Left lung (tissue), 10 donors: ENCODE data around the gene KLF1. TPM values are rescaled to one million over a fixed set of nuclear protein-coding genes. Genes with fewer than 3 reads are reported as not detected.
"Not testable (repeated sequence)": the region's sequence is repeated elsewhere in the genome, so short reads cannot be mapped to it uniquely, and the experiment has no call there.

Source experiments
- ATAC-seq: fragments of 200-7000 bp; cut with Tn5 transposase; one replicate; pipeline ENCODE4 v1.9.1; 2020; ENCODE audit warnings: moderate library complexity
- DNase-seq, 4 donors: peaks; one replicate each; pipeline ENCODE4 v3.0.0-alpha.2; 2013 to 2020
- H3K27ac ChIP-seq, 2 donors: fragments of 200-600 bp; sonication (generic) in 1 of 2; one replicate each; pipeline versions ENCODE4 v1.5.0 to v1.8.0; 2020 to 2021
- H3K27me3 ChIP-seq, 2 donors: fragments of 200-600 bp; sonication (generic) in 1 of 2; one replicate each; pipeline versions ENCODE4 v1.5.0 to v1.8.0; 2020 to 2021
- H3K36me3 ChIP-seq, 2 donors: fragments of 200-600 bp; sonication (generic) in 1 of 2; one replicate each; pipeline versions ENCODE4 v1.5.0 to v1.8.0; 2020 to 2021
- H3K4me1 ChIP-seq, 2 donors: fragments of 200-600 bp; one replicate each; pipeline ENCODE4 v1.8.0; 2021
- H3K4me3 ChIP-seq, 2 donors: fragments of 200-600 bp; sonication (generic) in 1 of 2; one replicate each; pipeline versions ENCODE4 v1.5.0 to v1.8.0; 2020 to 2021; ENCODE audit warnings: mild to moderate bottlenecking in 1 of 2
- H3K9me3 ChIP-seq, 2 donors: fragments of 200-600 bp; sonication (generic) in 1 of 2; one replicate each; pipeline versions ENCODE4 v1.5.0 to v1.8.0; 2020 to 2021
- intact Hi-C, 2 donors: fragments of 100-400 bp; cut with DNase I; formaldehyde crosslinking; loops; one replicate each; pipeline versions ENCODE4 v1.11.2 to v1.14.2; 2022
- polyA plus RNA-seq, 6 donors: library from polyadenylated mRNA; unstranded; fragments of 120-200 nt; gene quantifications; one replicate each; pipeline ENCODE4 v1.2.1, GENCODE V29; 2013; ENCODE audit not compliant: insufficient read length in 6 of 6
- total RNA-seq, 2 donors: library from RNA; stranded (reverse); fragmentation: NEBNext Ultra II Directional; extraction: Animal tissue kit (Norgen Biotek cat#: 25700); gene quantifications; one replicate each; pipeline ENCODE4 v1.2.1, GENCODE V29; 2021
- TF ChIP-seq, protein P1 (sequence below), 2 donors: fragments of 200-600 bp; sonication (generic) in 1 of 2; IDR thresholded peaks; one replicate each; pipeline versions ENCODE4 v1.5.0 to v1.8.0; 2021; ENCODE audit warnings: antibody characterized with exemption in 2 of 2
- donor health status: DM: no; HTN: yes; CAD: no.
- donor health status: DM: no; HTN: no; CAD: no.

KLF1 gene
- total and polyA plus RNA-seq, 8 donors, result 0.35 to 1.2 (median 0.60) TPM; not detected in 1

DNA sequence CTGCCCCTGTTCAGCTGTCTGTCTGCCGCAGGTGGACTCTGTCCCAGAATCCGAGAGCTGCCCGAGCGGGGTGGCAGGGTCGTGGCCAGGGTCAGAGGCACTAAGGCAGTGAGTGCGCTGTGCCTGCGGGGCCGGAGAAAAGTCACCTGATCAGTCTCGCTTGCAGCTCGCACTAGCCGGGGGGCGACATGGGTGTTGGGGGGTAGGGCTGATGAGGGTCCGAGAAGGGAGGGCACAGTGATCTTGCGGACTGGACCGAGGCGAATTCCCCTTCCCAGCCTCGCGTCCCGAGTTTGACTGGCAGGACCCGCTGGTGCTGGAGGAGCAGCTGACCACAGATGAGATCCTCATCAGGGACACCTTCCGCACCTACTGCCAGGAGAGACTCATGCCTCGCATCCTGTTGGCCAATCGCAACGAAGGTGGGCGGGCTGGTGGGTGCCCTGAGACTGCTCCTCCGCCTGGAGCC, 4.6 kb upstream of the KLF1 start:
- DNase-seq (no peak), ATAC-seq (no peak)
- H3K4me1 ChIP-seq, result peaks cover 7 to 17% of the 10 kb centered on the region in 2 donors
- H3K36me3 ChIP-seq, result peaks cover 0 to 30% of the 10 kb centered on the region in 2 donors
- intact Hi-C loops, result no loop called here
- H3K27me3 ChIP-seq, result peaks cover 0 to 5% of the 10 kb centered on the region in 2 donors
- H3K27ac ChIP-seq, result peak overlapping the region in 1 of 2 donors; percentile 67
- H3K9me3 ChIP-seq, result no peaks in the 10 kb centered on the region
- TF ChIP-seq, protein P1, sequence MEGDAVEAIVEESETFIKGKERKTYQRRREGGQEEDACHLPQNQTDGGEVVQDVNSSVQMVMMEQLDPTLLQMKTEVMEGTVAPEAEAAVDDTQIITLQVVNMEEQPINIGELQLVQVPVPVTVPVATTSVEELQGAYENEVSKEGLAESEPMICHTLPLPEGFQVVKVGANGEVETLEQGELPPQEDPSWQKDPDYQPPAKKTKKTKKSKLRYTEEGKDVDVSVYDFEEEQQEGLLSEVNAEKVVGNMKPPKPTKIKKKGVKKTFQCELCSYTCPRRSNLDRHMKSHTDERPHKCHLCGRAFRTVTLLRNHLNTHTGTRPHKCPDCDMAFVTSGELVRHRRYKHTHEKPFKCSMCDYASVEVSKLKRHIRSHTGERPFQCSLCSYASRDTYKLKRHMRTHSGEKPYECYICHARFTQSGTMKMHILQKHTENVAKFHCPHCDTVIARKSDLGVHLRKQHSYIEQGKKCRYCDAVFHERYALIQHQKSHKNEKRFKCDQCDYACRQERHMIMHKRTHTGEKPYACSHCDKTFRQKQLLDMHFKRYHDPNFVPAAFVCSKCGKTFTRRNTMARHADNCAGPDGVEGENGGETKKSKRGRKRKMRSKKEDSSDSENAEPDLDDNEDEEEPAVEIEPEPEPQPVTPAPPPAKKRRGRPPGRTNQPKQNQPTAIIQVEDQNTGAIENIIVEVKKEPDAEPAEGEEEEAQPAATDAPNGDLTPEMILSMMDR (IDR thresholded peaks at IDR 0.05), result no peak
- H3K4me3 ChIP-seq, result peak overlapping the region; percentile 87 to 93

GRCh38 chr19:12890787-12891552, 4.0 kb upstream of the KLF1 start, which contains the start of gene GCDH:
Gene GCDH (plus strand): TSS chr19:12891160. CDS start chr19:12891305, 145 bp downstream.
- Histone ChIP-seq H3K36me3 (peaks cover 0 to 24% of the 10 kb centered on the region in 2 donors), H3K27me3 (peaks cover 0 to 11% of the 10 kb centered on the region in 2 donors), H3K4me1 (peaks cover 7 to 19% of the 10 kb centered on the region in 2 donors), H3K4me3 (peak within 1 kb of the TSS; percentile 87 to 93), H3K9me3 (no peaks in the 10 kb centered on the region), H3K27ac (peak within 1 kb of the TSS in 1 of 2 donors; percentile 67)
- TF ChIP-seq, protein P1 (IDR thresholded peaks at IDR 0.05), result no peak
- intact Hi-C loops, result no loop called here
- ATAC-seq (peak; percentile 99), DNase-seq (peak; percentile 93 to 98 (median 96))

- DNase-seq, H3K9me3 ChIP-seq, intact Hi-C loops, ATAC-seq: not testable (repeated sequence)
- H3K36me3 ChIP-seq, result peaks cover 0 to 21% of the 10 kb centered on the region in 2 donors
- peaks cover 7 to 25% of the 10 kb centered on the region in 2 donors for H3K4me1 ChIP-seq
- H3K4me3 ChIP-seq, result peak overlapping the region in 1 of 2 donors; percentile 87
- H3K27me3 ChIP-seq, result peaks cover 0 to 18% of the 10 kb centered on the region in 2 donors
- peak overlapping the region in 1 of 2 donors; percentile 67 for H3K27ac ChIP-seq
Observed at GRCh38 chr19:12890299-12890786, 3.3 kb upstream of the KLF1 start.

- Histone ChIP-seq H3K4me3 (no peak overlapping the region), H3K4me1 (peaks cover 7 to 43% of the 10 kb centered on the region in 2 donors), H3K36me3 (peaks cover 0 to under 1% of the 10 kb centered on the region in 2 donors), H3K27ac (no peak overlapping the region), H3K9me3 (peaks cover 3 to 7% of the 10 kb centered on the region in 2 donors), H3K27me3 (peaks cover 0 to 32% of the 10 kb centered on the region in 2 donors)
- DNase-seq, result no peak
- intact Hi-C loops, result loop anchor here in 1 of 2 donors (10.0 kb wide), 1 partner anchor 77 kb away; the partner anchor contains the start of gene DAND5
- TF ChIP-seq, protein P1 (IDR thresholded peaks at IDR 0.05), result no peak
- ATAC-seq, result no peak
Observed at GRCh38 chr19:12888006-12888603, 1.1 kb upstream of the KLF1 start.

DNA sequence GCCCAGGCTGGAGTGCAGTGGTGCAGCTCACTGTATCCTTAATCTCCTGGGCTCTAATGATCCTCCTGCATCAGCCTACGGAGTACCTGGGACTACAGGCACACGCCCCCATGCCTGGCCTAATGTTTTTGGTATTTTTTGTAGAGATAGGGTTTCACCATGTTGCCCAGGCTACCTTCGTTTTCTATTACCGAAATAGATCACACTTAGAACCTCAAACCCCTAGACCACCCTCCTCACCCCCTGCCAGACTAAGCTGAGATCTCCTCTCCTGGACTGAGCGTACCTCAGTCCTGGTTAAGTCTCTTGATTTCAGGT, 391 bp downstream of the KLF1 start:
- DNase-seq (no peak), ATAC-seq (no peak)
- TF ChIP-seq, protein P1 (IDR thresholded peaks at IDR 0.05), result no peak
- peaks cover 3 to 7% of the 10 kb centered on the region in 2 donors for H3K9me3 ChIP-seq
- H3K4me1 ChIP-seq, result peaks cover 2 to 46% of the 10 kb centered on the region in 2 donors
- no peaks in the 10 kb centered on the region for H3K36me3 ChIP-seq
- H3K27me3 ChIP-seq, result peaks cover 0 to 32% of the 10 kb centered on the region in 2 donors
- H3K4me3 ChIP-seq, result no peak overlapping the region
- intact Hi-C loops, result loop anchor here in 1 of 2 donors (10.0 kb wide), 1 partner anchor 78 kb away; the partner anchor contains the start of gene DAND5
- H3K27ac ChIP-seq, result no peak overlapping the region
